Erythroblast (primary cell): ENCODE data around the gene NFKBIL1.

Experiments used
- DNase-seq, 2 experiments: peaks; one replicate each; lab custom pipeline; 2025; lab: John Stamatoyannopoulos, UW
- GATA1 ChIP-seq: IDR thresholded peaks from 2 replicates; pipeline ENCODE4 v1.6.1; 2011; ENCODE audit warnings: low read depth, mild to moderate bottlenecking, control low read depth, low read length, moderate library complexity
- POLR2A ChIP-seq: IDR thresholded peaks from 2 replicates; pipeline ENCODE4 v1.6.1; 2011; ENCODE audit warnings: mild to moderate bottlenecking, low read length

NFKBIL1 gene

GRCh38 chr6:31578184-31579118 lies 31.0 kb downstream of the NFKBIL1 start:
- TF ChIP-seq POLR2A (no peak), GATA1 (no peak)
- DNase-seq, result no peak

GRCh38 chr6:31579119-31579505 lies 31.7 kb downstream of the NFKBIL1 start:
- TF ChIP-seq GATA1 (no peak), POLR2A (no peak)
- no peak for DNase-seq

- TF ChIP-seq POLR2A, result no peak
- TF ChIP-seq GATA1, result no peak
- DNase-seq, result no peak
Observed at GRCh38 chr6:31579546-31580437, 32.4 kb downstream of the NFKBIL1 start.

GRCh38 chr6:31580438-31580740 lies 33.0 kb downstream of the NFKBIL1 start:
- DNase-seq, result no peak
- no peak for TF ChIP-seq POLR2A
- no peak for TF ChIP-seq GATA1

GRCh38 chr6:31580807-31581433 lies 33.5 kb downstream of the NFKBIL1 start:
- no peak for TF ChIP-seq GATA1
- TF ChIP-seq POLR2A, result no peak
- peak; percentile 80 to 88 for DNase-seq

- DNase-seq, result no peak
- TF ChIP-seq POLR2A, result no peak
- no peak for TF ChIP-seq GATA1
Observed at GRCh38 chr6:31581434-31582229, 34.2 kb downstream of the NFKBIL1 start.

GRCh38 chr6:31582230-31582643 lies 34.8 kb downstream of the NFKBIL1 start, which contains the start of gene LTB:
LTB (minus strand) TSS chr6:31582424; CDS start chr6:31582417, 7 bp downstream.
- no peak for TF ChIP-seq GATA1
- no peak for TF ChIP-seq POLR2A
- DNase-seq, result no peak

- DNase-seq, result peak; percentile 44 to 47
- TF ChIP-seq POLR2A, result no peak
- no peak for TF ChIP-seq GATA1
Observed at GRCh38 chr6:31585491-31585890, 38.1 kb downstream of the NFKBIL1 start.

- DNase-seq, result no peak
- TF ChIP-seq POLR2A (no peak), GATA1 (no peak)
Observed at GRCh38 chr6:31586008-31586407, 38.6 kb downstream of the NFKBIL1 start, which contains the start of gene LST1. LST1 (plus strand) TSS chr6:31586277; CDS start chr6:31587300, 1,023 bp downstream.

- DNase-seq, result no peak
- TF ChIP-seq POLR2A, result no peak
- TF ChIP-seq GATA1, result no peak
Observed at GRCh38 chr6:31586599-31587281, 39.3 kb downstream of the NFKBIL1 start.

- TF ChIP-seq GATA1, result no peak
- no peak for TF ChIP-seq POLR2A
- no peak for DNase-seq
Observed at GRCh38 chr6:31587791-31588777, 40.7 kb downstream of the NFKBIL1 start.
